Thyroid gland (tissue), 4 donors: ENCODE measurements around the gene PITPNC1.

Experiments
- POLR2A ChIP-seq, 2 donors: fragments of 450-650 bp; IDR thresholded peaks; one replicate each; pipeline ENCODE4 v1.6.1; 2017; ENCODE audit warnings: antibody characterized with exemption in 2 of 2, mild to moderate bottlenecking in 2 of 2, moderate library complexity in 1 of 2
- TF ChIP-seq, protein P1 (sequence below), 6 experiments: fragments of 200-600 bp in 3 of 6; fragments of 450-650 bp in 3 of 6; sonication (generic) in 3 of 6; IDR thresholded peaks; one replicate each; pipeline ENCODE4 v1.5.1; 2016 to 2019; ENCODE audit warnings: antibody characterized with exemption in 6 of 6, mild to moderate bottlenecking in 2 of 6, inconsistent platforms in 1 of 6, moderate library complexity in 1 of 6

DNA sequence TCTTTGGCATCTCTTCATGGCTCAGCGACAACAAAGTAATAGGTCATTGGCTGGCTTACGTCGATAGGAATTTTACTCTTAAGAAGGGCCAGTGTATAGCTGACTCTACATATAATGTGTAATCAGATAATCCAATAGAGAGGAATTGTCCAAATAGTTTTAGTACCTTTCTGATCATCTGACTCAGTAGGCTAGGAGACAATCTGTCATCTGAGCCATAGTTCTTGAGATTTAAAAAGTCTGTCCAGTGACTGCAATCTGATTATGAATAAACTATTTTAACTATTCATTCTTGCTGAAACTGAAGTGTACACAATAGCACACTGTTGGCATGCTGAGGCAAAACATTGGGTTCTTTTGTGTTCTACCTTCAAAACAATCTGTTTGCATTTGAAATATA is 319.3 kb downstream of the PITPNC1 start:
- TF ChIP-seq, protein P1, sequence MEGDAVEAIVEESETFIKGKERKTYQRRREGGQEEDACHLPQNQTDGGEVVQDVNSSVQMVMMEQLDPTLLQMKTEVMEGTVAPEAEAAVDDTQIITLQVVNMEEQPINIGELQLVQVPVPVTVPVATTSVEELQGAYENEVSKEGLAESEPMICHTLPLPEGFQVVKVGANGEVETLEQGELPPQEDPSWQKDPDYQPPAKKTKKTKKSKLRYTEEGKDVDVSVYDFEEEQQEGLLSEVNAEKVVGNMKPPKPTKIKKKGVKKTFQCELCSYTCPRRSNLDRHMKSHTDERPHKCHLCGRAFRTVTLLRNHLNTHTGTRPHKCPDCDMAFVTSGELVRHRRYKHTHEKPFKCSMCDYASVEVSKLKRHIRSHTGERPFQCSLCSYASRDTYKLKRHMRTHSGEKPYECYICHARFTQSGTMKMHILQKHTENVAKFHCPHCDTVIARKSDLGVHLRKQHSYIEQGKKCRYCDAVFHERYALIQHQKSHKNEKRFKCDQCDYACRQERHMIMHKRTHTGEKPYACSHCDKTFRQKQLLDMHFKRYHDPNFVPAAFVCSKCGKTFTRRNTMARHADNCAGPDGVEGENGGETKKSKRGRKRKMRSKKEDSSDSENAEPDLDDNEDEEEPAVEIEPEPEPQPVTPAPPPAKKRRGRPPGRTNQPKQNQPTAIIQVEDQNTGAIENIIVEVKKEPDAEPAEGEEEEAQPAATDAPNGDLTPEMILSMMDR (IDR thresholded peaks at IDR 0.05) = no peak
- no peak for TF ChIP-seq POLR2A (IDR thresholded peaks at IDR 0.05)
